ENCODE measurements around the gene PCK2. TPM values are rescaled to one million over a fixed set of nuclear protein-coding genes. Genes with fewer than 3 reads are reported as not detected.

The PCK2 gene
- total RNA-seq, 1 experiment from 2014 or later = 43.6 TPM

GRCh38 chr14:24071144-24071697 lies 22.9 kb upstream of the PCK2 start, which contains the start of gene CPNE6:
Gene CPNE6, plus strand, starts transcription at chr14:24071562. Its CDS starts 1,375 bp downstream, at chr14:24072937.
- CTCF ChIA-PET = no interaction called here
- no peak for DNase-seq
- intact Hi-C loops (cut with micrococcal nuclease; ENCODE audit: unreplicated experiment) = no loop called here
- Mint-ChIP-seq H3K4me3 (ENCODE audit: low read depth, unreplicated experiment) (no peak within 1 kb of the TSS), H3K27ac (ENCODE audit: unreplicated experiment) (no peak within 1 kb of the TSS), H3K27me3 (ENCODE audit: unreplicated experiment) (peaks cover 83% of the 10 kb centered on the region), H3K9me3 (ENCODE audit: low read depth, unreplicated experiment) (no peaks in the 10 kb centered on the region), H3K36me3 (ENCODE audit: insufficient read depth, unreplicated experiment) (no peaks in the 10 kb centered on the region), H3K4me1 (ENCODE audit: low read depth, unreplicated experiment) (no peaks in the 10 kb centered on the region)
- TF ChIP-seq, protein P1, sequence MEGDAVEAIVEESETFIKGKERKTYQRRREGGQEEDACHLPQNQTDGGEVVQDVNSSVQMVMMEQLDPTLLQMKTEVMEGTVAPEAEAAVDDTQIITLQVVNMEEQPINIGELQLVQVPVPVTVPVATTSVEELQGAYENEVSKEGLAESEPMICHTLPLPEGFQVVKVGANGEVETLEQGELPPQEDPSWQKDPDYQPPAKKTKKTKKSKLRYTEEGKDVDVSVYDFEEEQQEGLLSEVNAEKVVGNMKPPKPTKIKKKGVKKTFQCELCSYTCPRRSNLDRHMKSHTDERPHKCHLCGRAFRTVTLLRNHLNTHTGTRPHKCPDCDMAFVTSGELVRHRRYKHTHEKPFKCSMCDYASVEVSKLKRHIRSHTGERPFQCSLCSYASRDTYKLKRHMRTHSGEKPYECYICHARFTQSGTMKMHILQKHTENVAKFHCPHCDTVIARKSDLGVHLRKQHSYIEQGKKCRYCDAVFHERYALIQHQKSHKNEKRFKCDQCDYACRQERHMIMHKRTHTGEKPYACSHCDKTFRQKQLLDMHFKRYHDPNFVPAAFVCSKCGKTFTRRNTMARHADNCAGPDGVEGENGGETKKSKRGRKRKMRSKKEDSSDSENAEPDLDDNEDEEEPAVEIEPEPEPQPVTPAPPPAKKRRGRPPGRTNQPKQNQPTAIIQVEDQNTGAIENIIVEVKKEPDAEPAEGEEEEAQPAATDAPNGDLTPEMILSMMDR (IDR thresholded peaks at IDR 0.05; ENCODE audit: unreplicated experiment) = no peak
- BruUV-seq (replicated peaks) = no TSS peak

GRCh38 chr14:24071836-24072430 lies 22.2 kb upstream of the PCK2 start:
- TF ChIP-seq, protein P1 (IDR thresholded peaks at IDR 0.05; ENCODE audit: unreplicated experiment) = no peak
- intact Hi-C loops (cut with micrococcal nuclease; ENCODE audit: unreplicated experiment) = no loop called here

GRCh38 chr14:24072436-24072835 lies 21.7 kb upstream of the PCK2 start:
- TF ChIP-seq, protein P1 (IDR thresholded peaks at IDR 0.05; ENCODE audit: unreplicated experiment) = no peak
- no peaks in the 10 kb centered on the region for H3K9me3 Mint-ChIP-seq (ENCODE audit: low read depth, unreplicated experiment)
- no peak overlapping the region for H3K27ac Mint-ChIP-seq (ENCODE audit: unreplicated experiment)
- no peaks in the 10 kb centered on the region for H3K36me3 Mint-ChIP-seq (ENCODE audit: insufficient read depth, unreplicated experiment)
- intact Hi-C loops (cut with micrococcal nuclease; ENCODE audit: unreplicated experiment) = no loop called here
- DNase-seq = no peak
- H3K27me3 Mint-ChIP-seq (ENCODE audit: unreplicated experiment) = peaks cover 71% of the 10 kb centered on the region
- no peaks in the 10 kb centered on the region for H3K4me1 Mint-ChIP-seq (ENCODE audit: low read depth, unreplicated experiment)
- H3K4me3 Mint-ChIP-seq (ENCODE audit: low read depth, unreplicated experiment) = no peak overlapping the region
- no TSS peak for BruUV-seq (replicated peaks)
- CTCF ChIA-PET = interaction anchor here (0.6 to 1.1 kb wide), 2 partner anchors 18 to 79 kb away, joined by 3 read pairs; no protein-coding TSS in a partner anchor

More at GRCh38 chr14:24071836-24072430, 22.2 kb upstream of the PCK2 start:
- Mint-ChIP-seq H3K4me1 (ENCODE audit: low read depth, unreplicated experiment) (no peaks in the 10 kb centered on the region), H3K36me3 (ENCODE audit: insufficient read depth, unreplicated experiment) (no peaks in the 10 kb centered on the region), H3K4me3 (ENCODE audit: low read depth, unreplicated experiment) (no peak overlapping the region), H3K9me3 (ENCODE audit: low read depth, unreplicated experiment) (no peaks in the 10 kb centered on the region), H3K27me3 (ENCODE audit: unreplicated experiment) (peaks cover 76% of the 10 kb centered on the region), H3K27ac (ENCODE audit: unreplicated experiment) (no peak overlapping the region)
- DNase-seq = no peak
- no TSS peak for BruUV-seq (replicated peaks)
- CTCF ChIA-PET = interaction anchor here (0.6 to 1.1 kb wide), 2 partner anchors 19 to 78 kb away, joined by 3 read pairs; no protein-coding TSS in a partner anchor

GRCh38 chr14:24072881-24073877 lies 20.9 kb upstream of the PCK2 start:
- CTCF ChIA-PET = interaction anchor here (0.6 to 1.1 kb wide), 2 partner anchors 17 to 80 kb away, joined by 3 read pairs; no protein-coding TSS in a partner anchor
- Mint-ChIP-seq H3K9me3 (ENCODE audit: low read depth, unreplicated experiment) (no peaks in the 10 kb centered on the region), H3K27me3 (ENCODE audit: unreplicated experiment) (peaks cover 64% of the 10 kb centered on the region), H3K27ac (ENCODE audit: unreplicated experiment) (no peak overlapping the region), H3K4me1 (ENCODE audit: low read depth, unreplicated experiment) (no peaks in the 10 kb centered on the region), H3K36me3 (ENCODE audit: insufficient read depth, unreplicated experiment) (no peaks in the 10 kb centered on the region), H3K4me3 (ENCODE audit: low read depth, unreplicated experiment) (no peak overlapping the region)
- intact Hi-C loops (cut with micrococcal nuclease; ENCODE audit: unreplicated experiment) = no loop called here
- TF ChIP-seq, protein P1 (IDR thresholded peaks at IDR 0.05; ENCODE audit: unreplicated experiment) = no peak
- BruUV-seq (replicated peaks) = no TSS peak
- no peak for DNase-seq

All from Calu3 (cell line).